H1 (cell line): ENCODE results near the gene OR52N2. TPM values are rescaled to one million over a fixed set of nuclear protein-coding genes. Genes with fewer than 3 reads are reported as not detected.

Experiments used
- RXRA ChIP-seq: IDR thresholded peaks from 2 replicates; pipeline ENCODE4 v1.6.1; 2011; ENCODE audit warnings: low read depth, mild to moderate bottlenecking, low read length, moderate library complexity; ENCODE audit not compliant: insufficient read depth
- SP4 ChIP-seq: IDR thresholded peaks from 2 replicates; pipeline ENCODE4 v1.6.1; 2012; ENCODE audit warnings: low read length, inconsistent platforms
- SUZ12 ChIP-seq: fragments of 200-600 bp; sonication (generic); IDR thresholded peaks from 2 replicates; pipeline ENCODE4 v1.6.1; 2012; ENCODE audit warnings: mild to moderate bottlenecking, inconsistent platforms, low read length, moderate library complexity, mixed read lengths
- ZNF274 ChIP-seq: IDR thresholded peaks from 2 replicates; pipeline ENCODE4 v1.7.0; 2012; ENCODE audit warnings: low read length, borderline replicate concordance; ENCODE audit errors: extremely low read depth
- polyA plus RNA-seq, 7 experiments: library from polyadenylated mRNA; depleted of rRNA in 3 of 7; stranded (reverse) in 5 of 7; unstranded in 2 of 7; fragments of >200 nt in 5 of 7; fragments of 200-250 nt in 2 of 7; gene quantifications; 1 replicate in 5 of 7; 2 replicates in 1 of 7; 4 replicates in 1 of 7; pipeline versions ENCODE4 v1.2.1 to v1.2.3, GENCODE V29; 2011 to 2013; ENCODE audit warnings: missing spikeins in 2 of 7, mixed read lengths in 2 of 7
- total RNA-seq: library from RNA; stranded (reverse); fragmentation: NEBNext Ultra II Directional; extraction: Animal tissue kit (Norgen Biotek cat#: 25700); gene quantifications from 2 replicates; pipeline ENCODE4 v1.2.1, GENCODE V29; 2021

The OR52N2 gene
- total and polyA plus RNA-seq, 2 of the 8 experiments (the other 6 are each of a cell fraction or from before 2014, with no cell fraction given): 0.39 to 4.8 TPM

DNA sequence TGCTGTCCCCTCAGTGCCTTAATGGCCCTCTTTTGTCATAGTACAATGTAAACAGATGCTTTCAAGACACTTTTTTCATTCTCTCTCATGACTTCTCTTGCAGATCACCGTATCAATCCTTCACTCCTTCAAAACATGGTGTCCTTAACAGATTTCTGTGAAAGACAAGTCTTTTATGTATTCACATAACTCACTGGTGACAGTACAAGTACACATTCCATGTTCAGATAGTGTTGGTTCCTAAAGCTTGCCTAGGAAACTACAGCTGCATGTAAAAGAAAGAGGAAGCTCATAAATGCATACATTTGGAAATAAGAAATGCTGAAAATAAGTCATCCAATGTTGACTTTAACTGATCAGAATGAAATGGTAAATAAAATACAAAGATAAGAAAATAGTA, 38.0 kb downstream of the OR52N2 start (continued):
- TF ChIP-seq SP4 (no peak), SUZ12 (no peak), ZNF274 (no peak), RXRA (no peak)
